K562 (cell line): Measurements from ENCODE around the gene HNRNPF. TPM values are rescaled to one million over a fixed set of nuclear protein-coding genes. Genes with fewer than 3 reads are reported as not detected.

Experiments used
- LCOR ChIP-seq: sonication (generic); formaldehyde crosslinking; IDR thresholded peaks from 2 replicates; pipeline ENCODE4 v1.8.0; 2022; ENCODE audit warnings: mild to moderate bottlenecking, missing genetic modification reagents
- NONO ChIP-seq, 2 experiments: fragments of 200-400 bp in 1 of 2; fragments of 450-650 bp in 1 of 2; formaldehyde crosslinking in 1 of 2; IDR thresholded peaks; 2 replicates each; pipeline ENCODE4 v1.6.1; 2017; ENCODE audit warnings: low read depth in 2 of 2, mild to moderate bottlenecking in 2 of 2, moderate library complexity in 2 of 2, low read length in 1 of 2
- REST ChIP-seq, 2 experiments: fragments of 450-650 bp; formaldehyde crosslinking in 1 of 2; IDR thresholded peaks; 2 replicates each; pipeline versions ENCODE4 v1.4.0 to v1.6.1; 2014 to 2020; ENCODE audit warnings: mild to moderate bottlenecking in 2 of 2, borderline replicate concordance in 1 of 2, low read depth in 1 of 2
- SUPT5H ChIP-seq: fragments of 450-650 bp; IDR thresholded peaks from 2 replicates; pipeline ENCODE4 v1.6.1; 2016
- ZBTB7A ChIP-seq: IDR thresholded peaks from 2 replicates; pipeline ENCODE4 v1.6.1; 2011; ENCODE audit warnings: low read depth, mild to moderate bottlenecking, low read length, moderate library complexity, borderline replicate concordance; ENCODE audit not compliant: control insufficient read depth
- ZNF282 ChIP-seq: sonication (generic); formaldehyde crosslinking; IDR thresholded peaks from 2 replicates; pipeline ENCODE4 v1.8.1; 2023; ENCODE audit warnings: missing genetic modification reagents
- ZNF740 ChIP-seq, 3 experiments: fragments of 200-800 bp in 1 of 3; sonication (Bioruptor generic) in 1 of 3; sonication (generic) in 1 of 3; formaldehyde crosslinking in 1 of 3; IDR thresholded peaks; 2 replicates each; pipeline versions ENCODE4 v1.6.1 to v1.8.0; 2016 to 2022; ENCODE audit warnings: mild to moderate bottlenecking in 2 of 3, missing compliant biosample characterization in 2 of 3, missing genetic modification characterization in 2 of 3, missing genetic modification reagents in 1 of 3
- polyA plus RNA-seq, 8 experiments: library from polyadenylated mRNA; depleted of rRNA in 4 of 8; stranded (reverse) in 5 of 8; unstranded in 3 of 8; fragments of >200 nt; fragmentation: Nextera tagmentation in 2 of 8; fragmentation: Illumina TruSeq in 1 of 8; extraction: Ambion mirVana in 2 of 8; extraction: Trizol in 1 of 8; gene quantifications; 2 replicates each; pipeline versions ENCODE4 v1.2.1 to v1.2.3, GENCODE V29; 2011 to 2014; ENCODE audit warnings: inconsistent platforms in 1 of 8, missing spikeins in 1 of 8
- total RNA-seq, 7 experiments: library from RNA; depleted of rRNA in 6 of 7; stranded (reverse); fragments of >200 nt in 6 of 7; fragmentation: Illumina TruSeq in 2 of 7; extraction: Trizol in 2 of 7; gene quantifications; 2 replicates each; pipeline versions ENCODE4 v1.2.1 to v1.2.3, GENCODE V29; 2011 to 2021; ENCODE audit warnings: low replicate concordance in 1 of 7

HNRNPF gene
- total and polyA plus RNA-seq, 9 of the 15 experiments (the other 6 are each of a cell fraction or from before 2014, with no cell fraction given): 192 to 489 (median 416) TPM

- TF ChIP-seq REST (IDR thresholded peaks at IDR 0.05; ENCODE audit: borderline replicate concordance) (no peak), REST (CRISPR knock-in tag; IDR thresholded peaks at IDR 0.05; ENCODE audit: low read depth) (no peak), SUPT5H (0 out of 2 replicates have a peak, but pooled peaks have one; percentile 44), ZNF740 (CRISPR knock-in tag; IDR thresholded peaks at IDR 0.05) (no peak), ZNF740 (tag; IDR thresholded peaks at IDR 0.05) (no peak), ZBTB7A (no peak), ZNF282 (CRISPR knock-in tag) (no peak), NONO (IDR thresholded peaks at IDR 0.05; ENCODE audit: low read depth in 2 of 2, low read length in 1 of 2) (no peak), LCOR (CRISPR knock-in tag) (no peak)
- TF ChIP-seq, all 486 proteins: peak for 6
Measured at GRCh38 chr10:43393606-43394360, 15.2 kb downstream of the HNRNPF start (continued).
